ENCODE results near the gene CST7.

CST7 gene

DNA sequence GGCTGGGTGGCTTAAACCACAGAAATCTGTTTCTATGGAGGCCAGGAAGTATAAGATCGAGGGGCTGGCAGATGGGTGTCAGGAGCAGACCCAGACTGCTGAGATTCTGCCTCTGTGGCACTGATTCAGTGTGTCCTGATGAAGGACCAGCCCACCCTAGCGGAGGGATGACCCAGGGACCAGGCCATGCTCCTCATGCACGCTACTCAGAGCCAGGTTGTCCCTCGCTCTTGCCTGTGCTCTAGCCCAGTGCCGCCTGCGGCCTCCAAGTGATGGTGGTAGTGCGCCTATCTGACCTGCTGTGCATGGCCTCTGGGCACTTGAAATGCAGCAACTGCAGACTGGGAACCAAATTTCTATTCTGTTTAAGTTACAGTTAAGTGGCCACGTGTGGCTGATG lies 56.6 kb downstream of the CST7 start:
- DNase-seq: no peak

DNA sequence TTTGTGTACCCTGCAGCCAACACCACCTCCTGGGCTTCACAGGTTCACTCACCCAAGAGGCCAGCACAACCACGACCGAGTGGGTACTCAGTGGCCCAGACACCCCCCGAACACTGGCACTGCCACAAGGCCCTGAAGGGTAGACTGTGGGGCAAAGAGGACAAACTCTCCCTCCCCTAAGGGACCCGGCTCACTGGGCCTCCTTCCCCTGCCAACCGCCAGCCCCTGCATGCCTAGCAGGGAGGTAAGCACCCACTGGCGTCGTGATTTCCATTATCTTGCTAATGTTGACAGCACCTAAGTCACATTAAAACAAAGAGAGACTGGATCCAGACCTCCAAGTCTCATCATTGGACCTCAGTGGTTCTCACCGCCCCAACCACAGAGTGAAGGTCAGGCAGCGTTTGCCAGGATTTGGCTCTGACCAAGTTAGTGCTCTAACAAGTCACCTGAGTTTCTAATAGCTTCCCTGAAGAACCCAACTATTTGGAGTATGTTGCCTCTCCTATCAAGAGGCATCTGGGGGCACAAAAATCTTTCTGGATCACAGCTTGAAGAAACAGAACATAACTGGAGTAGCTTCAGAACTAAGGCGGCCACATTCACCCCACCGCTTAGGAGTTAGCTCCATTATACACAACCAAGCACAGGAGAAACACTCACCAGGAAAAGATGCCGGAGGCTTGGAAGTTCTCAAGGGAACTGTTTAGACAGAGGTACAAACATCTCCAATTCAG lies 57.5 kb downstream of the CST7 start:
- DNase-seq: no peak

DNA sequence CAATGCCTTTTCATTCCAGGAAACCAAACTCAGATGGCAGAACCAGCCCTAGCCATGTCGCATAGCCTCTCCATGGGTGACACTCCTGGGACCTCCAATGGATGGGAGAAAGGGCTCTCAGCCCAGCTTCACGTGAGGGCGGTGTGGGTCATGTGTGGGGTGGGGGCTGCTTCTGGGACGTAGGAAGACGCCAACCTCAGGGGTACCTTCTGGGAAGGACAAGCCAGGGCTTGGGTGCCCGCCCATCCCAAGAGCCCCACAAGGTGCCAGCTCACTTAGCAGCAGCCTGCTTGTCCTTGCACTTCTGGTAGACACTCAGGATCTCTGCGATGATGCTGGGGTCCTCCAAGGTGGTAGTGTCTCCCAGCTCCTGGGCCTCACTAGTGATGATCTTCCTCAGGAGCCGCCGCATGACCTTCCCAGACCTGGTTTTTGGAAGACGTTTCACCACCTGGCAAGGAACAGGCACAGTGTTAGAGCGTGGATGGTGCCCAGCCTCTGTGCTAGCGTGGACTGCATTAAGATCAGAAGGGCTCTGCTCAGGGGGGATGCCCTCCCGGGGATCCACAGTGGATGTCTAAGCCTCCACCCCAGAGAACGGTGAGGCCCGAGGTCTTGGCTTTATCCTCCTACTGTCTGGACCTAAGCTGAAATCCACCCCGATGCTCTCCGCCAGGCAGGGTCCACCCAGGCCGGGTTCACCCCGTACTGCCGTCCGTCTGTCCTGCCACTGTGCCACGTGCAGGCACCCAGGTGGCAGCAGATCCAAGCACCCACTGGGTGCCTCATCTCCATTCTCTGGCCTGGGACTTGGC lies 58.6 kb downstream of the CST7 start:
- no peak for DNase-seq

DNA sequence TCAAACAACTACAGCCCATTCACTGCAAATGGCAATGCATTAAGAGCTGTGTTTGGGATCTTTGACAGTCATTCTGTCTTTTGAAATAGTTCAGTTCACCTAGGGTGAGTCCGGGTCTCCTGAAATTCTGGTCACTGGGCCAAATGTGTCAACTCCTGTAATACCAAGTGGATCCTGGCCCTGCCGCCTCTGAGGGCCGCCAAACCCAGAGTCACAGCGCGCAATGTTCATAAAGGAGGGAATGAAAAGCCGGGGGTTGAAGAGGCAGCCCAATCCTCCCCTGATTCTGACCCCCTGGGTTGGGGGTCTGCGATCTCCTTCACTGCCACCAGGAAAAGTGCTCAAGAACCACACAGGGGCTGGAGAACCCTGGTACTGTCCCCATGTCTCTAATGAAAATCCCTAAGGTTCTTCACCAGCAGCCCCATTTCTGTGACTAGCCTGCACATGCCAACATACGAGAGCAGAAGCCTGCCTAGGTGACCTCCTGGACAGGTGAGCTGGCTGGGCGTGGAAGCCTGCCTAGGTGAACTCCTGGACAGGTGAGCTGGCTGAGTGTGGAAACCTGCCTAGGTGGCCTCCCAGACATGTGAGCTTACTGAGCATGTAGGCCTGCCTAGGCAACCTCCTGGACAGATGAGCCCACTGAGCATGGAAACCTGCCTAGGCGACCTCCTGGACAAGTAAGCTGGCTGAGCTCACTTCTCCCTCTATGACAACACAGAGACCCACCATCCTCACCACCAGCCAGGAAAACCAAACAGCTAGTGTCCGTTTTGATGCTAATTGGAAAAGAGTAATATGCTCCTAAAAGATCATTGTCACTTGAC lies 59.5 kb downstream of the CST7 start:
- no peak for DNase-seq
